Heart right ventricle (tissue), 16 donors: ENCODE measurements around the gene ZCCHC4. TPM values are rescaled to one million over a fixed set of nuclear protein-coding genes. Genes with fewer than 3 reads are reported as not detected.

ENCODE experiments used
- ATAC-seq, 8 donors: fragments of 200-7000 bp; cut with Tn5 transposase; one replicate each; pipeline ENCODE4 v1.9.1; 2020; ENCODE audit warnings: mild to moderate bottlenecking in 8 of 8, moderate library complexity in 8 of 8, moderate number of reproducible peaks in 1 of 8
- DNase-seq, 2 donors: peaks; one replicate each; pipeline ENCODE4 v3.0.0-alpha.2; 2020
- H3K27ac ChIP-seq, 10 donors: fragments of 200-600 bp; sonication (generic) in 2 of 10; one replicate each; pipeline versions ENCODE4 v1.5.0 to v1.8.0; 2020 to 2022; ENCODE audit warnings: mild to moderate bottlenecking in 3 of 10
- H3K27me3 ChIP-seq, 7 donors: fragments of 200-600 bp; one replicate each; pipeline ENCODE4 v1.8.0; 2021 to 2022; ENCODE audit warnings: mild to moderate bottlenecking in 2 of 7
- H3K36me3 ChIP-seq, 9 donors: fragments of 200-600 bp; sonication (generic) in 1 of 9; one replicate each; pipeline versions ENCODE4 v1.5.0 to v1.8.0; 2020 to 2022; ENCODE audit warnings: mild to moderate bottlenecking in 2 of 9
- H3K4me1 ChIP-seq, 9 donors: fragments of 200-600 bp; sonication (generic) in 1 of 9; one replicate each; pipeline versions ENCODE4 v1.5.0 to v1.8.0; 2020 to 2022; ENCODE audit warnings: mild to moderate bottlenecking in 4 of 9
- H3K4me3 ChIP-seq, 10 donors: fragments of 200-600 bp; sonication (generic) in 2 of 10; one replicate each; pipeline versions ENCODE4 v1.5.0 to v1.8.0; 2020 to 2022; ENCODE audit warnings: mild to moderate bottlenecking in 7 of 10, moderate library complexity in 2 of 10
- H3K9me3 ChIP-seq, 11 donors: fragments of 200-600 bp in 10 of 11; sonication (generic) in 2 of 11; one replicate each; pipeline versions ENCODE4 v1.5.0 to v1.8.0; 2013 to 2022; ENCODE audit warnings: mild to moderate bottlenecking in 2 of 11, control low read depth in 1 of 11, moderate library complexity in 1 of 11
- CTCF ChIP-seq, 9 donors: fragments of 200-600 bp; sonication (generic) in 2 of 9; IDR thresholded peaks; one replicate each; pipeline versions ENCODE4 v1.5.0 to v1.8.0; 2021 to 2022; ENCODE audit warnings: antibody characterized with exemption in 9 of 9, mild to moderate bottlenecking in 5 of 9, moderate library complexity in 1 of 9
- WGBS, 2 donors: extraction: QIAGEN DNeasy Blood & Tissue Kit; methylation state at CpG; one replicate each; pipeline ENCODE4 v1.1.7; 2013; ENCODE audit warnings: inconsistent platforms in 1 of 2; 5-methylcytosine and 5-hydroxymethylcytosine counted together
- intact Hi-C, 10 donors: fragments of 100-400 bp; cut with DNase I; formaldehyde crosslinking; loops; one replicate each; pipeline versions ENCODE4 v1.11.1 to v1.14.2; 2022
- polyA plus RNA-seq, 2 donors: library from polyadenylated mRNA; stranded (reverse); fragments of 200-250 nt; gene quantifications; one replicate each; pipeline ENCODE4 v1.2.3, GENCODE V29; 2013
- total RNA-seq, 10 donors: library from RNA; stranded (reverse); fragmentation: NEBNext Ultra II Directional in 3 of 10; extraction: Animal tissue kit (Norgen Biotek cat#: 25700) in 3 of 10; gene quantifications; one replicate each; pipeline versions ENCODE4 v1.2.1 to v1.2.4, GENCODE V29; 2021 to 2023
- donor health status: Arrhythmogenic right ventricular cardiomyopathy.
- donor health status: ischemic (EF 13 %, LVEDD 7.1; RV severe dilation, severe dysfunction).
- donor health status: healthy with polysubstance abuse.
- donor health status: DM: no; HTN: yes; CAD: no.
- donor health status: DM: no; HTN: no; CAD: no.
- donor health status: ischemic (EF 25% LVEDD 6.9; RV normal size, moderate dysfunction).
- donor health status: ischemic (EF 25% LVEDD 5.7; RV mildly dilated, moderate dysfunction).
- donor health status: healthy.
- donor health status: DM: yes; HTN: yes; CAD: no.
- donor health status: Ischemic cardiomyopathy.
- donor health status: ischemic (EF 35%, LVEDD 5.7; RV mildly dilated, moderate dysfunction).
- donor health status: nonischemic (EF 11% LVEDD 7.7; RV severe dilation, severe dysfunction).
- donor health status: DM: yes; HTN: yes; CAD: no.
- donor health status: PGD.
- donor health status: ischemic (EF 29% LVEDD 5.4; RV normal size, mild dysfunction).
- donor health status: nonischemic (EF 23%, LVEDD 6.1; RV moderate dilation, normal function).

ZCCHC4 gene
- total and polyA plus RNA-seq, 12 donors, result 3.8 to 10.9 (median 7.5) TPM

GRCh38 chr4:25283948-25284347 lies 28.6 kb upstream of the ZCCHC4 start:
- H3K36me3 ChIP-seq, result peaks cover 0 to 23% (median 0%) of the 10 kb centered on the region in 9 donors
- no peaks in the 10 kb centered on the region for H3K4me1 ChIP-seq
- ATAC-seq (no peak), DNase-seq (no peak)
- no peak for TF ChIP-seq CTCF (IDR thresholded peaks at IDR 0.05)
- no peaks in the 10 kb centered on the region for H3K27me3 ChIP-seq
- intact Hi-C loops, result no loop called here
- no peak overlapping the region for H3K4me3 ChIP-seq
- no peak overlapping the region for H3K27ac ChIP-seq
- 93 to 94% methylated on average over 3 of the region's 3 CpGs for WGBS, 2 donors
- peaks cover 0 to 11% (median 0%) of the 10 kb centered on the region in 11 donors for H3K9me3 ChIP-seq

GRCh38 chr4:25284466-25284865 lies 28.1 kb upstream of the ZCCHC4 start:
- TF ChIP-seq CTCF (IDR thresholded peaks at IDR 0.05), result no peak
- DNase-seq, result no peak

GRCh38 chr4:25290490-25291067 lies 22.0 kb upstream of the ZCCHC4 start:
- no peaks in the 10 kb centered on the region for H3K36me3 ChIP-seq
- no peak for TF ChIP-seq CTCF (IDR thresholded peaks at IDR 0.05)
- peaks cover 0 to 13% (median 0%) of the 10 kb centered on the region in 11 donors for H3K9me3 ChIP-seq
- no peak for DNase-seq
- no peak for ATAC-seq
- WGBS, 2 donors, result 48 to 61% methylated on average over 11 of the region's 11 CpGs
- H3K27me3 ChIP-seq, result peaks cover 0 to 4% (median 0%) of the 10 kb centered on the region in 7 donors
- no peak overlapping the region for H3K4me3 ChIP-seq
- H3K4me1 ChIP-seq, result no peaks in the 10 kb centered on the region
- H3K27ac ChIP-seq, result no peak overlapping the region
- intact Hi-C loops, result no loop called here

More at GRCh38 chr4:25284466-25284865, 28.1 kb upstream of the ZCCHC4 start:
- WGBS, 2 donors, result 81 to 85% methylated on average over 3 of the region's 3 CpGs
- intact Hi-C loops, result no loop called here
- H3K4me1 ChIP-seq, result no peaks in the 10 kb centered on the region
- no peaks in the 10 kb centered on the region for H3K27me3 ChIP-seq
- H3K9me3 ChIP-seq, result peaks cover 0 to 13% (median 0%) of the 10 kb centered on the region in 11 donors
- H3K36me3 ChIP-seq, result peaks cover 0 to 20% (median 0%) of the 10 kb centered on the region in 9 donors
- no peak overlapping the region for H3K27ac ChIP-seq
- ATAC-seq, result no peak
- H3K4me3 ChIP-seq, result no peak overlapping the region

GRCh38 chr4:25291158-25291733 lies 21.3 kb upstream of the ZCCHC4 start:
- Histone ChIP-seq H3K4me1 (no peaks in the 10 kb centered on the region), H3K27me3 (peaks cover 0 to 4% (median 0%) of the 10 kb centered on the region in 7 donors), H3K4me3 (no peak overlapping the region), H3K36me3 (no peaks in the 10 kb centered on the region), H3K27ac (no peak overlapping the region), H3K9me3 (peaks cover 0 to 13% (median 0%) of the 10 kb centered on the region in 11 donors)
- intact Hi-C loops, result no loop called here
- ATAC-seq (no peak), DNase-seq (no peak)
- WGBS, 2 donors, result 81 to 84% methylated on average over 12 of the region's 12 CpGs
- no peak for TF ChIP-seq CTCF (IDR thresholded peaks at IDR 0.05)
